ENCODE data around the gene KLF11.

- TF ChIP-seq POLR2AphosphoS5 (IDR thresholded peaks at IDR 0.05): no peak
- TF ChIP-seq CTCF (IDR thresholded peaks at IDR 0.05 in 8 of 11, conservative IDR thresholded peaks at IDR 0.05 in 3 of 11): no peak
- TF ChIP-seq POLR2A (IDR thresholded peaks at IDR 0.05): no peak
Observed at GRCh38 chr2:10007921-10008808, 35.2 kb upstream of the KLF11 start.
